ENCODE results near the gene DEFB127.
"Not testable (repeated sequence)": the region's sequence is repeated elsewhere in the genome, so short reads cannot be mapped to it uniquely, and the experiment has no call there.

Gene DEFB127

GRCh38 chr20:199996-200395, 42.7 kb downstream of the DEFB127 start:
- no peak for TF ChIP-seq CTCF (IDR thresholded peaks at IDR 0.05; ENCODE audit: low read depth, low read length, missing control alignments)
- in situ Hi-C loops (cut with HindIII; ENCODE audit: low sequenced_read_pairs) = no loop called here
- no peak for DNase-seq (ENCODE audit: low read depth)
- H3K4me3 ChIP-seq (ENCODE audit: low read depth, low read length) = no peak overlapping the region

GRCh38 chr20:203630-204029, 46.4 kb downstream of the DEFB127 start:
- H3K4me3 ChIP-seq (ENCODE audit: low read depth, low read length); in situ Hi-C loops (cut with HindIII; ENCODE audit: low sequenced_read_pairs); DNase-seq (ENCODE audit: low read depth): not testable (repeated sequence)
